ENCODE data around the gene DNAJB14. TPM values are rescaled to one million over a fixed set of nuclear protein-coding genes. Genes with fewer than 3 reads are reported as not detected.

DNAJB14 gene
- total RNA-seq, 1 experiment from 2014 or later: 52.5 TPM

DNA sequence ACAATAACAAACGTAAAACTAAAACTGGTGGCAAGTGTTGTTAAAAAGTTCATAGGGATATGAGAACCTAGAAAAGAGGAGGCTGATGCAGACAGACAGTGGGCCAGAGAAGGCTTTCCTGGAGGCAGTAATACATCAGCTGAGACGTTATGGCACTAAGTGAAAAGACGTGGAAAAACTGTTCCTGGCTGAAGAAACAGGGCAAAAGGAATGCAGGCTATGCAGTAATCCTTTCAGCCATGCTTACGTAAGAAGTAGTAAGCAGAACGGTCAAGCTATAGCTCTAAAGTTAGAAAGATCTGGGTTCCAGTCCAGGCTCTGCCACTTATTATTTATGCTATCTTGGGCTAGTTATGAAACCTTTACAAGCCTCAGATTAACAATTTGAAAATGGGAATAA, 58.6 kb downstream of the DNAJB14 start (continued):
- TF ChIP-seq JUND (IDR thresholded peaks at IDR 0.05) (no peak), ZNF274 (IDR thresholded peaks at IDR 0.05; ENCODE audit: low read depth, low read length) (no peak), POLR2A (IDR thresholded peaks at IDR 0.05; ENCODE audit: borderline replicate concordance, extremely low read depth, insufficient read depth, insufficient read length) (no peak), EZH2 (IDR thresholded peaks at IDR 0.05) (no peak), FOSL1 (IDR thresholded peaks at IDR 0.05; ENCODE audit: low read depth) (no peak), YY1 (IDR thresholded peaks at IDR 0.05; ENCODE audit: extremely low read depth, insufficient replicate concordance, low read depth, low read length) (no peak), RAD21 (IDR thresholded peaks at IDR 0.05; ENCODE audit: low read depth) (no peak), EZH2phosphoT487 (IDR thresholded peaks at IDR 0.05; ENCODE audit: borderline replicate concordance) (no peak), EGR1 (IDR thresholded peaks at IDR 0.05; ENCODE audit: low read depth) (no peak)
- TF ChIP-seq, protein P1, sequence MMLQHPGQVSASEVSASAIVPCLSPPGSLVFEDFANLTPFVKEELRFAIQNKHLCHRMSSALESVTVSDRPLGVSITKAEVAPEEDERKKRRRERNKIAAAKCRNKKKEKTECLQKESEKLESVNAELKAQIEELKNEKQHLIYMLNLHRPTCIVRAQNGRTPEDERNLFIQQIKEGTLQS (IDR thresholded peaks at IDR 0.05): no peak
- TF ChIP-seq, protein P2, sequence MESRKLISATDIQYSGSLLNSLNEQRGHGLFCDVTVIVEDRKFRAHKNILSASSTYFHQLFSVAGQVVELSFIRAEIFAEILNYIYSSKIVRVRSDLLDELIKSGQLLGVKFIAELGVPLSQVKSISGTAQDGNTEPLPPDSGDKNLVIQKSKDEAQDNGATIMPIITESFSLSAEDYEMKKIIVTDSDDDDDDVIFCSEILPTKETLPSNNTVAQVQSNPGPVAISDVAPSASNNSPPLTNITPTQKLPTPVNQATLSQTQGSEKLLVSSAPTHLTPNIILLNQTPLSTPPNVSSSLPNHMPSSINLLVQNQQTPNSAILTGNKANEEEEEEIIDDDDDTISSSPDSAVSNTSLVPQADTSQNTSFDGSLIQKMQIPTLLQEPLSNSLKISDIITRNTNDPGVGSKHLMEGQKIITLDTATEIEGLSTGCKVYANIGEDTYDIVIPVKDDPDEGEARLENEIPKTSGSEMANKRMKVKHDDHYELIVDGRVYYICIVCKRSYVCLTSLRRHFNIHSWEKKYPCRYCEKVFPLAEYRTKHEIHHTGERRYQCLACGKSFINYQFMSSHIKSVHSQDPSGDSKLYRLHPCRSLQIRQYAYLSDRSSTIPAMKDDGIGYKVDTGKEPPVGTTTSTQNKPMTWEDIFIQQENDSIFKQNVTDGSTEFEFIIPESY (IDR thresholded peaks at IDR 0.05; ENCODE audit: extremely low read depth, insufficient replicate concordance, low read length): no peak
- TF ChIP-seq, protein P3, sequence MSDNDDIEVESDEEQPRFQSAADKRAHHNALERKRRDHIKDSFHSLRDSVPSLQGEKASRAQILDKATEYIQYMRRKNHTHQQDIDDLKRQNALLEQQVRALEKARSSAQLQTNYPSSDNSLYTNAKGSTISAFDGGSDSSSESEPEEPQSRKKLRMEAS (IDR thresholded peaks at IDR 0.05): no peak

DNA sequence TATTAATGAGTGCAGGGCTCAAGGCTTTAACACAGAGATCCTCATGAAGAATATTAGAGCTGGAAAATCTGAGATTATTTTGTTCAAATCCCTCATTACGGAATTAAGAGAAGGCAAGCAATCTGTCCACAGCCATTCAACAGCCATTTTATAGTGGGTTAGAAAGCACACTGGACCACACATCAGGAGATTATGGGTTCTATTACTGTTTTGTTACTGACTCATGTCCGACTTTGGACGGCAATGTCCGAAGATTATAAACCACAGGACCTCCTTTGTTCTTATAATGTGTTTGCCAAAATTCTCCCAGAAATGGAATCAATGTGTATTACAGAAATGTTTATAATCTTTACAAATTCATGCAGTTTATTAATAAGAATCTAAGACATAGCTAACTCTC, 60.3 kb downstream of the DNAJB14 start:
- Histone ChIP-seq H3K9ac (ENCODE audit: low read length) (no peak overlapping the region), H3K9me2 (ENCODE audit: insufficient read depth) (no peaks in the 10 kb centered on the region), H2AFZ (ENCODE audit: low read depth, low read length, poor library complexity, severe bottlenecking) (no peak overlapping the region), H4K20me1 (ENCODE audit: insufficient read depth) (no peaks in the 10 kb centered on the region), H3K27ac (ENCODE audit: low read depth, low read length) (no peak overlapping the region), H3K36me3 (ENCODE audit: control insufficient read depth in 1 of 2, insufficient read depth in 2 of 2, low read length in 2 of 2) (peaks cover 0 to 2% of the 10 kb centered on the region in 2 experiments; a peak in 1 of 4 replicates), H3K4me1 (ENCODE audit: control insufficient read depth in 1 of 2, insufficient read depth in 2 of 2, low read length in 2 of 2) (no peaks in the 10 kb centered on the region), H3K4me3 (replicated peaks in 1 of 2; ENCODE audit: low read depth in 1 of 2, low read length in 2 of 2) (no peak overlapping the region), H3K4me2 (ENCODE audit: low read length) (no peak overlapping the region), H3K79me2 (ENCODE audit: insufficient read depth, low read length) (peaks cover 7% of the 10 kb centered on the region), H3K9me3 (ENCODE audit: control insufficient read depth in 1 of 2, insufficient read depth in 1 of 2, low read depth in 1 of 2, low read length in 2 of 2) (no peaks in the 10 kb centered on the region), H3K27me3 (ENCODE audit: insufficient read depth, low read length) (no peaks in the 10 kb centered on the region)
- no peak for ATAC-seq
- ChIA-PET CTCF (interaction anchor here (0.8 to 2.1 kb wide), 4 partner anchors 8 to 75 kb away, joined by 3 to 35 read pairs (median 6); partner anchors contain the start of gene LAMTOR3), RAD21 (ENCODE audit: low non-redundant PET in 1 of 2, low total read pairs in 2 of 2, uncharacterized antibody in 2 of 2, unreplicated experiment in 2 of 2) (no interaction called here), POLR2A (no interaction called here)
- intact Hi-C loops (cut with micrococcal nuclease): loop anchor here (10.0 kb wide), 1 partner anchor 161 kb away; no protein-coding TSS in a partner anchor
- DNase-seq (ENCODE audit: low read depth, low spot score): no peak
- BruUV-seq (replicated peaks): no TSS peak
- TF ChIP-seq ZNF274 (IDR thresholded peaks at IDR 0.05; ENCODE audit: low read depth, low read length) (no peak), EZH2 (IDR thresholded peaks at IDR 0.05) (no peak), SP1 (IDR thresholded peaks at IDR 0.05; ENCODE audit: low read depth) (no peak), POLR2AphosphoS5 (IDR thresholded peaks at IDR 0.05; ENCODE audit: low read depth, low read length) (no peak), SIN3A (IDR thresholded peaks at IDR 0.05; ENCODE audit: low read depth) (no peak), ZFX (IDR thresholded peaks at IDR 0.05) (no peak), EZH2phosphoT487 (IDR thresholded peaks at IDR 0.05; ENCODE audit: borderline replicate concordance) (no peak), RAD21 (IDR thresholded peaks at IDR 0.05; ENCODE audit: low read depth) (no peak)
- TF ChIP-seq, protein P1 (IDR thresholded peaks at IDR 0.05): no peak
- TF ChIP-seq, protein P4, sequence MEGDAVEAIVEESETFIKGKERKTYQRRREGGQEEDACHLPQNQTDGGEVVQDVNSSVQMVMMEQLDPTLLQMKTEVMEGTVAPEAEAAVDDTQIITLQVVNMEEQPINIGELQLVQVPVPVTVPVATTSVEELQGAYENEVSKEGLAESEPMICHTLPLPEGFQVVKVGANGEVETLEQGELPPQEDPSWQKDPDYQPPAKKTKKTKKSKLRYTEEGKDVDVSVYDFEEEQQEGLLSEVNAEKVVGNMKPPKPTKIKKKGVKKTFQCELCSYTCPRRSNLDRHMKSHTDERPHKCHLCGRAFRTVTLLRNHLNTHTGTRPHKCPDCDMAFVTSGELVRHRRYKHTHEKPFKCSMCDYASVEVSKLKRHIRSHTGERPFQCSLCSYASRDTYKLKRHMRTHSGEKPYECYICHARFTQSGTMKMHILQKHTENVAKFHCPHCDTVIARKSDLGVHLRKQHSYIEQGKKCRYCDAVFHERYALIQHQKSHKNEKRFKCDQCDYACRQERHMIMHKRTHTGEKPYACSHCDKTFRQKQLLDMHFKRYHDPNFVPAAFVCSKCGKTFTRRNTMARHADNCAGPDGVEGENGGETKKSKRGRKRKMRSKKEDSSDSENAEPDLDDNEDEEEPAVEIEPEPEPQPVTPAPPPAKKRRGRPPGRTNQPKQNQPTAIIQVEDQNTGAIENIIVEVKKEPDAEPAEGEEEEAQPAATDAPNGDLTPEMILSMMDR (IDR thresholded peaks at IDR 0.05 in 2 of 3, conservative IDR thresholded peaks at IDR 0.05 in 1 of 3; ENCODE audit: borderline replicate concordance in 1 of 3, insufficient read depth in 1 of 3, low read depth in 2 of 3, low read length in 2 of 3): no peak

Data from HCT116 (cell line).